ENCODE results near the gene PRKG1. TPM values are rescaled to one million over a fixed set of nuclear protein-coding genes. Genes with fewer than 3 reads are reported as not detected.
A peak's percentile ranks its signal among the peaks of the same experiment; 100 is the strongest.
"Not testable (repeated sequence)": the region's sequence is repeated elsewhere in the genome, so short reads cannot be mapped to it uniquely, and the experiment has no call there.

PRKG1 gene
- total RNA-seq, 4 donors from 2014 or later, result 24.0 to 89.1 (median 45.7) TPM

DNA sequence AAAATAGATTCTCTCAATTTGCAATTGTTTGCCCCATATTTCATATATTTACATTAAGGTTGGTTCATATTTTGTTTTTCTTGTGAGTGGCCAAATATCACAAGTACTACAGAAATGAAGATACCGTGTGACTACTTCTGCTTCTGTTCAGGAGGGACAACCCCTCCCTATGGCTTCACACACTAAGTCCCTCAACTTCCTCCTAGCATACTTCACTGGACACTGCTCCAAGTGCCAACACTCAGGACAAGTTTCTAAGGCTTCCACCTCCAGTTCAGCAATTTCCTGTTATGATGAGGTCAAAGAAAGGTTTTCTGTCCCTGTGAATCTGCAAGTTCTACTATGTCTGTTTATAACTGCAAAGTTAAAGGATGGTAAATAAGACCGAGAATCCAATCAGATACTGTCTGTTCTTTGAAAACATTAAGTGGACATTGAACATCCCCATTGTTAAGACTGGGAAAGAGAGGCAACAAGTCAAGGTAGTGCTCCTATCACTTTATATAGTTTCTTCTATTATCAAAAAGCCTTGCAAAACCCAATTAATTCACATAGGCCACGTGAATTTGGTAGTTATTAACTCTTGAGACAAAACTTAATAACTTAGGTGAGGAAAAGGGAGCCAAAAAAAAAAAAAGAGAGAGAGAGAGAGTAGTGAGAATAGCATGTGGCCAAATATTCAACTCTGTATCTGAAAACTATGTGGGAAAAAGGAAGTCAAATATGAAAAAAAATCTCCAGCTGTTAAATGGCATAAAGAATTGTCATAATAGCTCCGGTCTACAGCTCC lies 1158.5 kb downstream of the PRKG1 start:
- H3K4me3 ChIP-seq, result peak overlapping the region in 3 of 4 donors; percentile 2 to 37 (median 32)
- no peaks in the 10 kb centered on the region for H3K27me3 ChIP-seq
- no peak overlapping the region for H3K27ac ChIP-seq
- no peak for DNase-seq
- H3K9me3 ChIP-seq, result no peaks in the 10 kb centered on the region
- H3K36me3 ChIP-seq, result no peaks in the 10 kb centered on the region
- peaks cover 0 to 8% (median 0%) of the 10 kb centered on the region in 4 donors for H3K4me1 ChIP-seq
- TF ChIP-seq CTCF (IDR thresholded peaks at IDR 0.05) (no peak), POLR2A (IDR thresholded peaks at IDR 0.05) (no peak)

DNA sequence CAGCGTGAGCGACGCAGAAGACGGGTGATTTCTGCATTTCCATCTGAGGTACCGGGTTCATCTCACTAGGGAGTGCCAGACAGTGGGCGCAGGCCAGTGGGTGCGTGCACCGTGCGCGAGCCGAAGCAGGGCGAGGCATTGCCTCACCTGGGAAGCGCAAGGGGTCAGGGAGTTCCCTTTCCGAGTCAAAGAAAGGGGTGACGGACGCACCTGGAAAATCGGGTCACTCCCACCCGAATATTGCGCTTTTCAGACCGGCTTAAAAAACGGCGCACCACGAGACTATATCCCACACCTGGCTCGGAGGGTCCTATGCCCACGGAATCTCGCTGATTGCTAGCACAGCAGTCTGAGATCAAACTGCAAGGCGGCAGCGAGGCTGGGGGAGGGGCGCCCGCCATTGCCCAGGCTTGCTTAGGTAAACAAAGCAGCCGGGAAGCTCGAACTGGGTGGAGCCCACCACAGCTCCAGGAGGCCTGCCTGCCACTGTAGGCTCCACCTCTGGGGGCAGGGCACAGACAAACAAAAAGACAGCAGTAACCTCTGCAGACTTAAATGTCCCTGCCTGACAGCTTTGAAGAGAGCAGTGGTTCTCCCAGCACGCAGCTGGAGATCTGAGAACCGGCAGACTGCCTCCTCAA lies 1159.2 kb downstream of the PRKG1 start:
- not testable (repeated sequence) for DNase-seq, H3K4me1 ChIP-seq, H3K9me3 ChIP-seq, H3K27ac ChIP-seq, H3K27me3 ChIP-seq, H3K36me3 ChIP-seq
- H3K4me3 ChIP-seq, result peak overlapping the region in 3 of 4 donors; percentile 2 to 37 (median 32)

GRCh38 chr10:52239771-52240170 lies 1165.5 kb downstream of the PRKG1 start:
- H3K4me1 ChIP-seq, result no peaks in the 10 kb centered on the region
- no peak for TF ChIP-seq CTCF (IDR thresholded peaks at IDR 0.05)
- TF ChIP-seq POLR2A (IDR thresholded peaks at IDR 0.05), result no peak

DNA sequence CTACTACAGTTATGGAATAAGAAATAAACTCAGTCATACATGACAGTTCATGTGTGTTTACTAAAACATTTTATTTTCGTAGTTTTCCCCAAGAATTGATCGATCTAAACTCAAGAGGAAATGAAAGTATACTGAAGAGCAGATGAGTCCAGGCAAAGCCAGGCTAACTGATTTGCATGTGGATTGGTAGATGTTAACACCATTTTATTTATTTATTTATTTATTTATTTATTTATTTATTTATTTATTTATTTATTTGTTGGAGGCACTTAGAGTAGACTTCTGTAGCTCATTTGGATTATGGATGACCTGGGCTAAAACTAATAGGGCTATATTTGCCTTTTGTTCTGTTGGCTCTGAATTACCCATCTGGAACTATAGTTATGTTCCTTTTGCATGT lies 1171.3 kb downstream of the PRKG1 start:
- Histone ChIP-seq H3K4me3 (no peak overlapping the region), H3K9me3 (no peaks in the 10 kb centered on the region), H3K36me3 (no peaks in the 10 kb centered on the region), H3K27ac (no peak overlapping the region), H3K4me1 (no peaks in the 10 kb centered on the region), H3K27me3 (no peaks in the 10 kb centered on the region)
- no peak for DNase-seq
- TF ChIP-seq CTCF (IDR thresholded peaks at IDR 0.05) (no peak), POLR2A (IDR thresholded peaks at IDR 0.05) (no peak)

More at GRCh38 chr10:52239771-52240170, 1165.5 kb downstream of the PRKG1 start:
- H3K9me3 ChIP-seq, result no peaks in the 10 kb centered on the region
- no peak overlapping the region for H3K4me3 ChIP-seq
- no peaks in the 10 kb centered on the region for H3K27me3 ChIP-seq
- H3K36me3 ChIP-seq, result no peaks in the 10 kb centered on the region
- no peak overlapping the region for H3K27ac ChIP-seq
- DNase-seq, result no peak

DNA sequence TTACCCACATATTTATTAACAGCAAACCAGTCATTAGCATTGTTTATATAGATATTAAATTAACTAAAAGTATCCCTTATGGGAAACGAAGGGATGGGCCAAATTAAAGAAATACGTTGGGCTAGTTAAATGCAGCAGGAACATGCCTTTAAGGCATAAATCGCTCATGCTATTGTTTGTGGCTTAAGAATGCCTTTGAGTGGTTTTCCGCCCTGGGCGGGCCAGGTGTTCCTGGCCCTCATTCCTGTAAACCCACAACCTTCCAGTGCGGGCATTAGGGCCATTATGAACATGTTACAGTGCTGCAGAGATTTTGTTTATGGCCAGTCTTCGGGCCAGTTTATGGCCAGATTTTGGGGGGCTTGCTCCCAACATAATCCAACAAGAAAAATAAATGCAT lies 1173.6 kb downstream of the PRKG1 start:
- not testable (repeated sequence) for H3K4me1 ChIP-seq, H3K27ac ChIP-seq, DNase-seq, H3K27me3 ChIP-seq, H3K9me3 ChIP-seq, H3K4me3 ChIP-seq, H3K36me3 ChIP-seq

- no peaks in the 10 kb centered on the region for H3K4me1 ChIP-seq
- no peak overlapping the region for H3K27ac ChIP-seq
- no peaks in the 10 kb centered on the region for H3K9me3 ChIP-seq
- H3K4me3 ChIP-seq, result no peak overlapping the region
- no peaks in the 10 kb centered on the region for H3K27me3 ChIP-seq
- H3K36me3 ChIP-seq, result no peaks in the 10 kb centered on the region
- no peak for DNase-seq
- TF ChIP-seq POLR2A (IDR thresholded peaks at IDR 0.05) (no peak), CTCF (IDR thresholded peaks at IDR 0.05) (no peak)
Observed at GRCh38 chr10:52248697-52249306, 1174.5 kb downstream of the PRKG1 start.

Data from Peyer's patch (tissue), 4 donors.